ENCODE data around the gene KAT2B. TPM values are rescaled to one million over a fixed set of nuclear protein-coding genes. Genes with fewer than 3 reads are reported as not detected.

Gene KAT2B
- polyA plus RNA-seq, 1 donor from 2014 or later: 14.2 TPM

GRCh38 chr3:20069178-20069532, 28.9 kb downstream of the KAT2B start:
- no peaks in the 10 kb centered on the region for H3K9me2 ChIP-seq (ENCODE audit: insufficient read depth, low read length)
- TF ChIP-seq MXI1 (conservative IDR thresholded peaks at IDR 0.05; ENCODE audit: poor library complexity, severe bottlenecking) (no peak), CTCF (IDR thresholded peaks at IDR 0.05; ENCODE audit: poor library complexity, severe bottlenecking) (no peak), POLR2AphosphoS5 (IDR thresholded peaks at IDR 0.05) (no peak), TAF1 (IDR thresholded peaks at IDR 0.05; ENCODE audit: low read depth) (no peak), EZH2 (IDR thresholded peaks at IDR 0.05; ENCODE audit: borderline replicate concordance, insufficient read depth, low read length, poor library complexity, severe bottlenecking) (no peak), RAD21 (conservative IDR thresholded peaks at IDR 0.05) (no peak), EP300 (conservative IDR thresholded peaks at IDR 0.05; ENCODE audit: poor library complexity, severe bottlenecking) (no peak), SMC3 (conservative IDR thresholded peaks at IDR 0.05; ENCODE audit: poor library complexity) (no peak), REST (IDR thresholded peaks at IDR 0.05; ENCODE audit: borderline replicate concordance) (no peak)
- no peaks in the 10 kb centered on the region for H3K36me3 ChIP-seq (ENCODE audit: insufficient read depth, low read length)
- no peak overlapping the region for H2AFZ ChIP-seq (ENCODE audit: low read depth, low read length)
- H3K4me3 ChIP-seq (ENCODE audit: low read length): no peak overlapping the region
- no peak overlapping the region for H3K4me2 ChIP-seq (ENCODE audit: low read length)
- no peaks in the 10 kb centered on the region for H3F3A ChIP-seq (ENCODE audit: insufficient read depth, low read length, poor library complexity, severe bottlenecking)
- H3K9ac ChIP-seq (ENCODE audit: low read length): no peak overlapping the region
- no peaks in the 10 kb centered on the region for H3K27me3 ChIP-seq (ENCODE audit: insufficient read depth, low read depth, low read length)
- no peaks in the 10 kb centered on the region for H4K20me1 ChIP-seq (ENCODE audit: insufficient read depth)
- no peaks in the 10 kb centered on the region for H3K9me3 ChIP-seq (ENCODE audit: low read length)
- no peak overlapping the region for H3K27ac ChIP-seq (ENCODE audit: low read length)
- H3K79me2 ChIP-seq (replicated peaks; ENCODE audit: insufficient read depth, low read length): no peaks in the 10 kb centered on the region

GRCh38 chr3:20071175-20071574, 30.9 kb downstream of the KAT2B start:
- H3K79me2 ChIP-seq (replicated peaks; ENCODE audit: insufficient read depth, low read length): no peaks in the 10 kb centered on the region
- no peak for TF ChIP-seq EP300 (conservative IDR thresholded peaks at IDR 0.05; ENCODE audit: poor library complexity, severe bottlenecking)
- no peak for TF ChIP-seq REST (IDR thresholded peaks at IDR 0.05; ENCODE audit: borderline replicate concordance)
- TF ChIP-seq SMC3 (conservative IDR thresholded peaks at IDR 0.05; ENCODE audit: poor library complexity): no peak
- no peak for TF ChIP-seq TAF1 (IDR thresholded peaks at IDR 0.05; ENCODE audit: low read depth)
- no peak for TF ChIP-seq RAD21 (conservative IDR thresholded peaks at IDR 0.05)
- TF ChIP-seq MXI1 (conservative IDR thresholded peaks at IDR 0.05; ENCODE audit: poor library complexity, severe bottlenecking): no peak
- TF ChIP-seq EZH2 (IDR thresholded peaks at IDR 0.05; ENCODE audit: borderline replicate concordance, insufficient read depth, low read length, poor library complexity, severe bottlenecking): no peak
- TF ChIP-seq POLR2AphosphoS5 (IDR thresholded peaks at IDR 0.05): no peak
- TF ChIP-seq CTCF (IDR thresholded peaks at IDR 0.05; ENCODE audit: poor library complexity, severe bottlenecking): no peak
- no peaks in the 10 kb centered on the region for H4K20me1 ChIP-seq (ENCODE audit: insufficient read depth)
- H3F3A ChIP-seq (ENCODE audit: insufficient read depth, low read length, poor library complexity, severe bottlenecking): no peaks in the 10 kb centered on the region
- H3K36me3 ChIP-seq (ENCODE audit: insufficient read depth, low read length): no peaks in the 10 kb centered on the region
- H3K4me3 ChIP-seq (ENCODE audit: low read length): no peak overlapping the region
- no peaks in the 10 kb centered on the region for H3K9me2 ChIP-seq (ENCODE audit: insufficient read depth, low read length)
- no peaks in the 10 kb centered on the region for H3K9me3 ChIP-seq (ENCODE audit: low read length)
- no peaks in the 10 kb centered on the region for H3K27me3 ChIP-seq (ENCODE audit: insufficient read depth, low read depth, low read length)
- no peak overlapping the region for H2AFZ ChIP-seq (ENCODE audit: low read depth, low read length)
- no peak overlapping the region for H3K4me2 ChIP-seq (ENCODE audit: low read length)
- H3K9ac ChIP-seq (ENCODE audit: low read length): no peak overlapping the region
- no peak overlapping the region for H3K27ac ChIP-seq (ENCODE audit: low read length)

Measured in neural cell (in vitro differentiated cells).